ENCODE data around the gene ZNF799.
"Not testable (repeated sequence)": the region's sequence is repeated elsewhere in the genome, so short reads cannot be mapped to it uniquely, and the experiment has no call there.

The ZNF799 gene

GRCh38 chr19:12425236-12425887 is 24.3 kb upstream of the ZNF799 start:
- no peak overlapping the region for H3K27ac ChIP-seq
- TF ChIP-seq, protein P1, sequence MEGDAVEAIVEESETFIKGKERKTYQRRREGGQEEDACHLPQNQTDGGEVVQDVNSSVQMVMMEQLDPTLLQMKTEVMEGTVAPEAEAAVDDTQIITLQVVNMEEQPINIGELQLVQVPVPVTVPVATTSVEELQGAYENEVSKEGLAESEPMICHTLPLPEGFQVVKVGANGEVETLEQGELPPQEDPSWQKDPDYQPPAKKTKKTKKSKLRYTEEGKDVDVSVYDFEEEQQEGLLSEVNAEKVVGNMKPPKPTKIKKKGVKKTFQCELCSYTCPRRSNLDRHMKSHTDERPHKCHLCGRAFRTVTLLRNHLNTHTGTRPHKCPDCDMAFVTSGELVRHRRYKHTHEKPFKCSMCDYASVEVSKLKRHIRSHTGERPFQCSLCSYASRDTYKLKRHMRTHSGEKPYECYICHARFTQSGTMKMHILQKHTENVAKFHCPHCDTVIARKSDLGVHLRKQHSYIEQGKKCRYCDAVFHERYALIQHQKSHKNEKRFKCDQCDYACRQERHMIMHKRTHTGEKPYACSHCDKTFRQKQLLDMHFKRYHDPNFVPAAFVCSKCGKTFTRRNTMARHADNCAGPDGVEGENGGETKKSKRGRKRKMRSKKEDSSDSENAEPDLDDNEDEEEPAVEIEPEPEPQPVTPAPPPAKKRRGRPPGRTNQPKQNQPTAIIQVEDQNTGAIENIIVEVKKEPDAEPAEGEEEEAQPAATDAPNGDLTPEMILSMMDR (conservative IDR thresholded peaks at IDR 0.05) = no peak

- H3K27ac ChIP-seq = not testable (repeated sequence)
Measured at GRCh38 chr19:12417273-12417672, 16.2 kb upstream of the ZNF799 start.

DNA sequence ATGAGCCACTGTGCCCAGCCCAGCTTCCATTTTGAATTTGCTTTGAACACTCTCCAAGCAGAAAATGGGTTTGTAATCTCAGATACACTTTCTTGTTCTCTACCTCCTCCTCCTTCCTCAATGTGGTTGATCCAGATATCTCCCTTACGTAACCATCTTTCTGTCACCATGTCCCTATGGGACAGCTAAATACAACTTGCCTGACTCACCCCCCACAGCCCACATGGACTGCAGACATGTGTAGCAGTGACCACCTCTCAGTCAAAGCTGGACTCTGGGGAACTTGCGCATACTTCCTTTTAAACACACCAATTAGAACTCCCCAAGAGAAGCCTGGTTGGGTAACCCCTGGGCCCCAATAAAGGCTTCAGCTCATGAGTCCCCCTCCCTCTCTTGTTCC is 10.8 kb upstream of the ZNF799 start:
- no peak overlapping the region for H3K27ac ChIP-seq
- TF ChIP-seq, protein P1 (conservative IDR thresholded peaks at IDR 0.05) = no peak

- H3K27ac ChIP-seq = peak overlapping the region; percentile 87
Measured at GRCh38 chr19:12399901-12400632, 1.0 kb downstream of the ZNF799 start.

- not testable (repeated sequence) for H3K27ac ChIP-seq
Measured at GRCh38 chr19:12391148-12391547, 9.9 kb downstream of the ZNF799 start.

DNA sequence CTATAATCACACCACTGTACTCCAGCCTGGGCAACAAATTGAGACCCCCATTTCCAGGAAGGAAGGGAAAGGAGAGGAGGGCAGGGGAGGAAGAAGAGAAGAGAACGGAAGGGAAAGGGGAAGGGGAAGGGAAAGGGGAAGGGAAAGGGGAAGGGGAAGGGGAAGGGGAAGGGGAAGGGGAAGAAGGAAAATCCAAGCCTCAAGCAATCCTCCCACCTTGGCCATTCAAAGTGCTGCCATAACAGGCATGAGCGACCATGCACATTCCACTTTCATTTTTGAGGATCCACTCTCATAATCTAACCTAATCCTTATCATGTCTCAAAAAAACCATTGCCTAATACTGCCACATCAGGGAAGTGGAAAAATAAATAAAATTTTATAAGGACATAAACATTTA is 14.7 kb downstream of the ZNF799 start:
- H3K27ac ChIP-seq = not testable (repeated sequence)

DNA sequence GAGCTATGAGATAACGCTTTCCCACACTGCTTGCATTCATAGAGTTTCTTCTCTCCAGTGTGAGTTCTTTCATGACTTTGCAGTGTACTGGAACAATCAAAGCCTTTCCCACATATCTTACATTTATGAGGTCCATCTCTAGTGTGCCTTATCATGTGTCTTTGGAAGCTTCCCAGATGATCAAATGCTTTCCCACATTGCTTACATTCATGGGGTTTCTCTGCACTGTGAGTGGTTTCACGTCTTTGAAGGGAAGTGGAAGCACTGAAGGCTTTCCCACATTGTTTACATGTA is 20.7 kb downstream of the ZNF799 start:
- no peak overlapping the region for H3K27ac ChIP-seq
- TF ChIP-seq, protein P1 (conservative IDR thresholded peaks at IDR 0.05) = no peak

DNA sequence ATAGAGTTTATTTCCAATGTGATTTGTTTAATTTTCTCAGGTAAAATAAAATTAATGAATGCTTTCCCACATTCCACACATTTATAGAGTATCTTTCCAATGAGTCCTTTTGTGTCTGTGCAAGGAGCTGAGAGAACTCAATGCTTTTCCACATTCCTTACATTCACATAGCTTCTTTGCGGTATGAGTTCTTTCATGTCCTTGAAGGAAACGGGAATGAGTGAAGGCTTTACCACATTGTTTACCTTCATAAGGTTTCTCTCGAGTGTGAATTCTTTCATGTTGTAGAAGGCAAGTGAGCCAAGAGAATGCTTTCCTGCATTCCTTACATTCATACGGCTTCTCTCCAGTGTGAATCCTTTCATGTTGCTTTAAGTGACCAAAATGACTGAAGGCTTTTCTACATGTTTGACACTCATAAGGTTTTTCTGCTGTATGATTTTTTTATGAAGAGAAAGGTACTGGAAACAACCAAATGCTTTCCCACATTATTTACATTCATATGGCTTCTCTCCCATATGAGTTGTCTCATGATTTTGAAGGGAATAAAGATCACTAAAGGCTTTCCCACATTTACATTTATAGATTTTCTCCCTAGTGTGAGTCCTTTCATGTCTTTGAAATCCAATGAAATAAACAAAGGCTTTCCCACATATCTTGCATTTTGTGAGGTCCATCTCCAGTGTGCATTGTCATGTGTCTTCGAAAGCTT is 21.2 kb downstream of the ZNF799 start:
- TF ChIP-seq, protein P1 (conservative IDR thresholded peaks at IDR 0.05) = no peak

GRCh38 chr19:12374026-12374425 is 27.0 kb downstream of the ZNF799 start:
- TF ChIP-seq, protein P1 (conservative IDR thresholded peaks at IDR 0.05) = no peak
- H3K27ac ChIP-seq = no peak overlapping the region

More for the DNA sequence above, 21.2 kb downstream of the ZNF799 start:
- H3K27ac ChIP-seq = no peak overlapping the region
